CD14-positive monocyte (primary cell): ENCODE measurements around the gene NLK. TPM values are rescaled to one million over a fixed set of nuclear protein-coding genes. Genes with fewer than 3 reads are reported as not detected.

Experiments used
- DNase-seq, 3 donors: peaks; one replicate each; pipeline ENCODE4 v3.0.0-alpha.2; 2011 to 2022
- H2AFZ ChIP-seq: 2 replicates; pipeline ENCODE4 v1.6.0; 2012; ENCODE audit warnings: mild to moderate bottlenecking, low read depth, low read length, inconsistent platforms; ENCODE audit not compliant: insufficient read depth, poor library complexity, severe bottlenecking
- H3K27ac ChIP-seq, 2 donors: 1 replicate in 1 of 2; 2 replicates in 1 of 2; pipeline ENCODE4 v1.5.1; 2012 to 2013; ENCODE audit warnings: low read length in 2 of 2, control low read depth in 1 of 2, inconsistent platforms in 1 of 2, low read depth in 1 of 2, mild to moderate bottlenecking in 1 of 2
- H3K27me3 ChIP-seq, 2 donors: one replicate each; pipeline versions ENCODE4 v1.6.0 to v1.6.1; 2011 to 2013; ENCODE audit warnings: low read length in 2 of 2; ENCODE audit not compliant: control insufficient read depth in 2 of 2, insufficient read depth in 2 of 2
- H3K36me3 ChIP-seq, 2 donors: replicated peaks in 1 of 2; 1 replicate in 1 of 2; 2 replicates in 1 of 2; pipeline versions ENCODE4 v1.5.1 to v1.6.1; 2012 to 2013; ENCODE audit warnings: low read length in 2 of 2, control low read depth in 1 of 2, inconsistent platforms in 1 of 2, mild to moderate bottlenecking in 1 of 2; ENCODE audit not compliant: insufficient read depth in 2 of 2, control insufficient read depth in 1 of 2
- H3K4me1 ChIP-seq, 2 donors: 1 replicate in 1 of 2; 2 replicates in 1 of 2; pipeline versions ENCODE4 v1.5.1 to v1.6.1; 2012 to 2013; ENCODE audit warnings: low read length in 2 of 2, control low read depth in 1 of 2, inconsistent platforms in 1 of 2, mild to moderate bottlenecking in 1 of 2, moderate library complexity in 1 of 2; ENCODE audit not compliant: insufficient read depth in 2 of 2, control insufficient read depth in 1 of 2
- H3K4me2 ChIP-seq: replicated peaks from 2 replicates; pipeline ENCODE3; 2012; ENCODE audit warnings: low read length, moderate library complexity, mild to moderate bottlenecking; ENCODE audit not compliant: poor library complexity, severe bottlenecking; ENCODE audit errors: extremely low read depth
- H3K4me3 ChIP-seq, 3 experiments: fragments of 200-600 bp in 1 of 3; sonication (generic) in 1 of 3; replicated peaks in 1 of 3; 1 replicate in 2 of 3; 2 replicates in 1 of 3; pipeline ENCODE4 v1.5.1; 2011 to 2013; ENCODE audit warnings: low read length in 3 of 3, mild to moderate bottlenecking in 3 of 3, control low read depth in 2 of 3, low read depth in 2 of 3, inconsistent platforms in 1 of 3, moderate library complexity in 1 of 3
- H3K79me2 ChIP-seq: 2 replicates; pipeline ENCODE4 v1.6.0; 2012; ENCODE audit warnings: mild to moderate bottlenecking, control low read depth, inconsistent platforms, low read length, moderate library complexity; ENCODE audit not compliant: insufficient read depth
- H3K9ac ChIP-seq: 2 replicates; pipeline ENCODE4 v1.6.0; 2017; ENCODE audit warnings: low read length, mild to moderate bottlenecking; ENCODE audit not compliant: insufficient read depth, poor library complexity, severe bottlenecking
- H3K9me3 ChIP-seq, 2 donors: replicated peaks in 1 of 2; 1 replicate in 1 of 2; 2 replicates in 1 of 2; pipeline versions ENCODE4 v1.5.1 to v1.6.1; 2012 to 2013; ENCODE audit warnings: low read length in 2 of 2, control low read depth in 1 of 2; ENCODE audit not compliant: control insufficient read depth in 1 of 2, insufficient read depth in 1 of 2
- H4K20me1 ChIP-seq: 2 replicates; pipeline ENCODE4 v1.6.0; 2012; ENCODE audit warnings: mild to moderate bottlenecking, low read length, control low read depth, moderate library complexity; ENCODE audit not compliant: insufficient read depth
- H3K27ac Mint-ChIP-seq, 7 donors: one replicate each; pipeline ENCODE4 v1.8.0; 2020; ENCODE audit warnings: mild to moderate bottlenecking in 7 of 7, mixed read lengths in 7 of 7, moderate library complexity in 6 of 7, inconsistent platforms in 2 of 7
- H3K27me3 Mint-ChIP-seq, 3 donors: one replicate each; pipeline ENCODE4 v1.8.0; 2021 to 2022; ENCODE audit warnings: low read depth in 3 of 3, mild to moderate bottlenecking in 3 of 3, mixed read lengths in 3 of 3, moderate library complexity in 3 of 3, inconsistent platforms in 1 of 3
- H3K36me3 Mint-ChIP-seq, 2 donors: one replicate each; pipeline ENCODE4 v1.8.0; 2020; ENCODE audit warnings: mixed read lengths in 2 of 2, inconsistent platforms in 1 of 2, mild to moderate bottlenecking in 1 of 2
- H3K4me1 Mint-ChIP-seq: one replicate; pipeline ENCODE4 v1.8.0; 2020; ENCODE audit warnings: mild to moderate bottlenecking, mixed read lengths
- H3K4me3 Mint-ChIP-seq, 2 donors: one replicate each; pipeline ENCODE4 v1.8.0; 2020; ENCODE audit warnings: mild to moderate bottlenecking in 2 of 2, mixed read lengths in 2 of 2, moderate library complexity in 1 of 2
- H3K9me3 Mint-ChIP-seq, 7 donors: one replicate each; pipeline ENCODE4 v1.8.0; 2020 to 2022; ENCODE audit warnings: mixed read lengths in 7 of 7, mild to moderate bottlenecking in 6 of 7, moderate library complexity in 6 of 7, inconsistent platforms in 2 of 7
- WGBS: methylation state at CpG from one replicate; pipeline ENCODE4 v1.1.5; 2013; ENCODE audit warnings: missing lambda C conversion rate; ENCODE audit not compliant: insufficient coverage; 5-methylcytosine and 5-hydroxymethylcytosine counted together
- intact Hi-C, 2 donors: fragments of 100-400 bp; cut with micrococcal nuclease; formaldehyde crosslinking; loops; one replicate each; pipeline versions ENCODE4 v1.15.0 to v1.15.1; 2023
- polyA plus RNA-seq, 3 donors: library from polyadenylated mRNA; depleted of rRNA in 1 of 3; unstranded in 2 of 3; stranded (reverse) in 1 of 3; fragments of 300-500 nt in 2 of 3; fragments of >200 nt in 1 of 3; fragmentation: Illumina TruSeq in 2 of 3; gene quantifications; 1 replicate in 2 of 3; 2 replicates in 1 of 3; pipeline ENCODE4 v1.2.3, GENCODE V29; 2012 to 2021
- TF ChIP-seq, protein P1 (sequence below): fragments of 200-600 bp; IDR thresholded peaks from one replicate; pipeline ENCODE4 v1.8.0; 2022; ENCODE audit warnings: antibody characterized with exemption, mild to moderate bottlenecking

Gene NLK
- polyA plus RNA-seq, 3 donors, result 1.7 to 6.5 (median 2.0) TPM

DNA sequence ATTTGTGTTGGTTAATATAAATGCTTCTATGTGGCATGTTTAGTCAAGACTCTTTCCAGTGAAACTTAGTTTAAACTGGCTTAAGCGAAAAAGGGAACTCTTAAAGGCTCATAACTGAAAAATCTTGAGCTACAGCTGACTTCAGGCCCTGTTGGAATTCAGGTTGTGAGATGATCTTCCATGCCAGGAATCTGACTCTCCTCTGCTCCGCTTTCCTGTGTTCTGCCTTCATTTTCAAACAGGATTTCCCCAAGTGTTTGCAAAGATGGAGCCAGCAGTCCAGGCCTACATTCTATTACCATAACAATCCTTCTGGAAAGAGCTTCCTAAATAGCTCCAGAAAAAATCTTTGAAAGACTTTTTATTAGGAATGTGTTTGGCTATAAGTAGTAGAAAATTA is 134.9 kb downstream of the NLK start:
- intact Hi-C loops, result no loop called here
- H3K4me1 Mint-ChIP-seq, result peaks cover 13% of the 10 kb centered on the region
- H3K4me2 ChIP-seq, result no peak overlapping the region
- H3K36me3 Mint-ChIP-seq, result peaks cover 34 to 42% of the 10 kb centered on the region in 2 donors
- no peak overlapping the region for H2AFZ ChIP-seq
- no peaks in the 10 kb centered on the region for H3K79me2 ChIP-seq
- H4K20me1 ChIP-seq, result no peaks in the 10 kb centered on the region
- H3K4me3 Mint-ChIP-seq, result no peak overlapping the region
- no peaks in the 10 kb centered on the region for H3K27me3 Mint-ChIP-seq
- H3K4me3 ChIP-seq, result no peak overlapping the region
- no peak for DNase-seq
- 100% methylated on average over 1 of the region's 2 CpGs for WGBS
- H3K9ac ChIP-seq, result no peak overlapping the region
- H3K4me1 ChIP-seq, result no peaks in the 10 kb centered on the region
- H3K27ac ChIP-seq, result no peak overlapping the region
- H3K9me3 Mint-ChIP-seq, result peaks cover 0 to 1% (median 0%) of the 10 kb centered on the region in 7 donors
- TF ChIP-seq, protein P1, sequence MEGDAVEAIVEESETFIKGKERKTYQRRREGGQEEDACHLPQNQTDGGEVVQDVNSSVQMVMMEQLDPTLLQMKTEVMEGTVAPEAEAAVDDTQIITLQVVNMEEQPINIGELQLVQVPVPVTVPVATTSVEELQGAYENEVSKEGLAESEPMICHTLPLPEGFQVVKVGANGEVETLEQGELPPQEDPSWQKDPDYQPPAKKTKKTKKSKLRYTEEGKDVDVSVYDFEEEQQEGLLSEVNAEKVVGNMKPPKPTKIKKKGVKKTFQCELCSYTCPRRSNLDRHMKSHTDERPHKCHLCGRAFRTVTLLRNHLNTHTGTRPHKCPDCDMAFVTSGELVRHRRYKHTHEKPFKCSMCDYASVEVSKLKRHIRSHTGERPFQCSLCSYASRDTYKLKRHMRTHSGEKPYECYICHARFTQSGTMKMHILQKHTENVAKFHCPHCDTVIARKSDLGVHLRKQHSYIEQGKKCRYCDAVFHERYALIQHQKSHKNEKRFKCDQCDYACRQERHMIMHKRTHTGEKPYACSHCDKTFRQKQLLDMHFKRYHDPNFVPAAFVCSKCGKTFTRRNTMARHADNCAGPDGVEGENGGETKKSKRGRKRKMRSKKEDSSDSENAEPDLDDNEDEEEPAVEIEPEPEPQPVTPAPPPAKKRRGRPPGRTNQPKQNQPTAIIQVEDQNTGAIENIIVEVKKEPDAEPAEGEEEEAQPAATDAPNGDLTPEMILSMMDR, result no peak
- no peaks in the 10 kb centered on the region for H3K27me3 ChIP-seq
- peaks cover 8 to 49% of the 10 kb centered on the region in 2 donors for H3K36me3 ChIP-seq
- H3K27ac Mint-ChIP-seq, result no peak overlapping the region
- no peaks in the 10 kb centered on the region for H3K9me3 ChIP-seq

DNA sequence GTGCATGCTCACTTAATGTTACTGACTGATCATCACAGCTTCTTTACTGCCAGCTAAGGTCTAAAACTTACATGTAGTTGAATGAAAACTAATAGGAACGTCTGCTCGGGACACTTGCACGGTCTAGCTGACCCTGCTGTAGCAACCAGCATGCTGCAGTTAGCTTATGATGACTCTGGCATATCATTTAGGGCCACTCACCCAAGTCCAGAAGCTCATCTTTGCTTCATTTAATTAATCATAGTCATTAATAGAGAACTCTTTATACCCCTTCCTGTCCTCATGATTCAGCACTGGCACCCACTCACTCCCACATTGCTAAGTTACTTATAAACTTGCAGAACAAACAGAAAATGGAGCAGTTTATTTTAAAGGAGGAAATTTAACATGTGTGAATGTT is 136.3 kb downstream of the NLK start:
- Histone ChIP-seq H3K36me3 (peaks cover 5 to 34% of the 10 kb centered on the region in 2 donors), H3K4me1 (no peaks in the 10 kb centered on the region), H3K79me2 (no peaks in the 10 kb centered on the region), H3K9me3 (no peaks in the 10 kb centered on the region), H2AFZ (no peak overlapping the region), H3K27ac (no peak overlapping the region), H3K4me2 (no peak overlapping the region), H3K27me3 (no peaks in the 10 kb centered on the region), H4K20me1 (no peaks in the 10 kb centered on the region), H3K9ac (no peak overlapping the region), H3K4me3 (no peak overlapping the region)
- Mint-ChIP-seq H3K27me3 (no peaks in the 10 kb centered on the region), H3K4me3 (no peak overlapping the region), H3K9me3 (peaks cover 0 to 1% (median 0%) of the 10 kb centered on the region in 7 donors), H3K4me1 (peaks cover 6% of the 10 kb centered on the region), H3K36me3 (peaks cover 23 to 31% of the 10 kb centered on the region in 2 donors), H3K27ac (no peak overlapping the region)
- TF ChIP-seq, protein P1, result no peak
- WGBS, result 100% methylated on average over 3 of the region's 3 CpGs
- no peak for DNase-seq
- intact Hi-C loops, result no loop called here
